NCI-H2107 (cell line): ENCODE results near the gene NEFH.

Source experiments
- DNase-seq: peaks from one replicate; lab custom pipeline; 2025; lab: John Stamatoyannopoulos, UW

Gene NEFH

DNA sequence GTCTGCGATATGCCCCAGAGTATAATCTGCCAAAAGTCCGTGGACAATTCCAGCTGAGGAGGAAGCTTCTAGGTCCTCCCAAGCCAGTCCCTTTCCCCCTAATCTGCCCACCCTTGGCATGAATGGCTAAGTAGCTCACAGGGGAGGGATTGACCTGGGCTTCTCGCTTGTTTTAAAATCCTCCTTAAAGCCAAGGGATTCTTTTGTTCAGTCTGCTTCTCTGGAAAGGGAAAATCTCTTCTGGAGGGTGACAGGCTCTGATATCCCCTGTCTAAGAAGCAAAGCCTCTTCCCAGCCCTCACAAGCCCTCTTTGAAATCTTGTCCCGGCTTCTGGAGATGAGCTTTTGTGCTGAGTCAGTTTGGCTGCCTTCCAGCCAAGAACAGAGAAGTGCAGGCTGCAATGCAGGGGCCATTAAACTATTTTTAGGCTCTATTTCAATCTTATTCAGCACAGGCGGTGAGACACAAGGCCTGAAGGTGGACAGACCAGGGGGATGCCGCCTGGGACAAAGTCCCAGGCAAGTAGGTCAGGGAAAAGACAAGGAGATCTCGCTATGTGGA lies 23.9 kb downstream of the NEFH start:
- no peak for DNase-seq

DNA sequence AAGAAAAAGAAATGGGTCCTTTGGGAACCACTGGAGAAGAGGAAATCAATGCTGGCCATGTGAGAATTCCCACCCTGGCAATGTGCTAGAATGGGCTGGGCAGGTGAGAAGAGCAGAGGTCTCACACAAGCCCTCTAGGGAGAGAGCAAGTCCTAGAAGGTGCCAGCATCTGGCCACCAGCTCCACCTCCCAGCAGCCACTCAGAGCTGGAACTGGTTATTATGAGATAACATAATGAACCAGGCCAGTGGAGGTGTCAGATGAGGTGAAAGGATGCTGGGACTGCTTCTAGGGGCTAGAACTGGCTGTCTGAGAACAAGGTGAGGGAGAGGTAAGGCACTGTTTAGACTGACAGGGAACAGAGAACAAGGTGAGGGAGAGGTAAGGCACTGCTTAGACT lies 29.3 kb downstream of the NEFH start:
- no peak for DNase-seq

DNA sequence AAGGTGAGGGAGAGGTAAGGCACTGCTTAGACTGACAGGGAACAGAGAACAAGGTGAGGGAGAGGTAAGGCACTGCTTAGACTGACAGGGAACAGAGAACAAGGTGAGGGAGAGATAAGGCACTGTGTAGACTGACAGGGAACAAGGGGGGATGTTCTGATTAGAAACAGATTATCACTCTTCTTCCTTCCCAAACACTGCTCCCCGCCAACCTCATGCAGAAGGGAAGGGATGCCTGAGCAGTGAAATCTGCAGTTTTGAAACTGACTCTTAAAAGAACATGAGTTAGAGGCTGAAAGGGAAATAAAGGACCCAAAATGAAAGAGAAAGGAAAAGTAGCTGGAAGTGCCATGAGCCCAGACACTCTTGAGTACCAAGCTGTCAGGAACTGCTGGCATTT lies 29.8 kb downstream of the NEFH start:
- DNase-seq = no peak

DNA sequence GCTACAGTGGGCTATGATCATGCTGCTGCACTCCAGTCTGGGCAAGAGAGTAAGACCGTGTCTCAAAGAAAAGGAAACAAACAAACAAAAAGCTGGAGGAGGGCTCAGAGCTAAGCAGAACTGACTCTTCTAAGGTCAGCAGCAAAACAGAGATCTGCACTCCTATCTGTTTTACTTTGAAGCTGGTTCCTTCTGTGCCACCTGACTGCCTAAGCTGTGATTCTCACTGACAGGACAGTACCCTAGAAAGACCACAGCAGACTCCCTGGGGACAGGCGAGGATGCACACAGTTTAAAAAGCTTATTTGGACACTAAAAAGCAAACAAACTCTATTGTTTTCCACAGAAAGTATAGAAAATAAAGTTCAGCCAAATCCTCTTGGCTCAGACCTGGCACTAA lies 30.5 kb downstream of the NEFH start:
- no peak for DNase-seq

DNA sequence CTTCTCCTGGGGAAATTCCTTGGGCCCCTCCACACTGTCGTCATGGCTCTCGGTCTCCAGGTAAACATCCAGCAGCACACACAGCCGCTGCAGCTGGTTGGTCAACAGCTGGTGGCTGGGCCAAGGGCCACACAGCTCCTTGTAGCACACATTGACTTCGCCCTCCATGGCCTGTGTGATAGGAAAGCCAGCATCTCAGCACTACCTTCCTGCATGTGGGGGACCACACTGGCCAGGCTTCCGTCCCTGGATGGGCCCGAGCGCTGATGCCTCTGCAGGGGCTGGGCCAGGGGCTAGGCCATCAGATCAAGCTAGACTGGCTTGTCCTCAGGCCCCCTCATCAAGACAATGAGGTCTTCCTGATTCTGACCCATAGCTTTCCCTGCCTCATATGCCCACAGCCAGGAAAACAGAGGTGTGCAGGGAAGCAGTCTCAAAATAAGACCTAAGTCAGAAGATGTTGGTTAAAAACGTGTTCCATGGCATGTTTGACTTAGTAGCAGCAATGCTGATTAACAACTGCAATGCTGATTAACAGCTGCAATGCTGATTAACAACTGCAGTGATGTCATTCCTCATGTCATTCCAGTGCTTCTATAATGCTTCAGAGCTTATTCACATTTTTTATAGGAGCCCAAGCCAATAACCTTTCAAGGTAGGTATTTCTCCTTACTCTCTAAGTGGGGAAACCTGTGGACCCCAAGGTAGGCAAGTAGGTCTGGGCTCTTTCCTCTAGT lies 31.3 kb downstream of the NEFH start:
- DNase-seq = no peak

DNA sequence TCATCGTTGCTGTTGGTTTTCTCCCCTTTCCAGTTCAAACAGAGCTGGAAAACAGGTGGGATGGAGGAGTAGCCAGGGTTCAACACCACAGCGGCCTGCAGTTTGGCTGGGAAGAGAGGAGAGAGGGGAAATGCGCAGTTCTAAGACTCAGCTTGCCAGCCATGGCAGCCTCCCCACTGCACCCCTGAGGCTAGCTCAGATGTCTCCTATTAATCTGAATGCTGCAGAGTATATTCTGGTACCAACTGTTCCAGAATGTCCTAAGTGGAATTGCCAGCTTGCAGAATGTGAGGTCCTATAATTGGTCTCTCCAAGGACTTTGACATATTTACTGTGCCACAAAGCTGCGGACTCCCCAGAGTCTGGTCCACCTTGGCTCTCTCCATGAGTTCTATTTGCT lies 32.0 kb downstream of the NEFH start:
- DNase-seq = no peak

DNA sequence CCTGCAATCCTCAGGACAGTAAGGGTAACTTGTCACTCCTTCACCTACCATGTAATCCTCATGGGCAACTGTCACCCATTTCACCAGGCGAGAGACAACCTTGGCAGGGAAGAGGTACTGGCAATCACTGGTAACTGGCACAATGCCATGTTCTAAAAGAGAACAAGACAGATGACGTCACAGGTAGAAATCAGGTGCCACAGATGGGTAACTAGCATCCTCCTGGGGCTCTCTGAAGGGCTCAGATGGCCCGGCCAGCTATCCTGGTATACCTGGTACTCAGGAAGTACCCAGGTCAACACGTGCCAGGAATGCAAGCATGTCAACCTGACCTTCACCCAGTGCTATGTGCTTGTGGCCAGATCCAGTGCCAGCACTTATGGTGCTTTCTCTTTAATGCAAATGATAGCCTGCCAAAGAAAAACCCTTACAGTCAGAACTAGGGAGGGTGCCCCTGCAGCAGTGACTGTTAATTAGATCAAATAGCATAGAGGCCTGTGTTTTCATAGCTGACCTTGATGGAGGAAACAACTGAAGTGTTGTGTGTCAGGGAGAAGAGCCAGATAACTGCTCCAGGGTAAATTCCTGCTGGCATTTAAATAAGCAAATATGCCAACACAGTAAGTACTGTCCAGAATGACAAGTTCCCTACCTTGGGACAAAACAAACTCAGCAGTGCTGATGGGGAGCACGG lies 37.3 kb downstream of the NEFH start:
- DNase-seq = no peak

DNA sequence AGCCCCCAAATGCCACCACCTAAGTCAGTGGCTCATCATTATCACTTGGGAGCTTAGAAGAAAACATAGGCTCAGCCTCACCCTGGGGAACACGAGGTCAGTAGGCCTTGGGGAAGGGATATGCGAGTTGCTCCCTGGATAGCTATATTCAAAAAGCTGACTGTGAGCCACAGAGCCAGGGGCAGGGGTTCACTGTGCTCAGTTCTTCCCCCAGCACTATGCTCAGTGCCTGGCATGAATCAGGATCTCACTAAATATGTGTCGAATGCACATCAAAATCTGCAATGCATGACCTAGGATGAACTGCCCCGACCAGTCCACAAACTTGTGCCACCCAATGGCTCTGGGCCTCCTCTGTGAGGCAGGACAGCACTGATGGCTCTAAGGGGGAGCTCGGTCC lies 38.4 kb downstream of the NEFH start:
- no peak for DNase-seq

DNA sequence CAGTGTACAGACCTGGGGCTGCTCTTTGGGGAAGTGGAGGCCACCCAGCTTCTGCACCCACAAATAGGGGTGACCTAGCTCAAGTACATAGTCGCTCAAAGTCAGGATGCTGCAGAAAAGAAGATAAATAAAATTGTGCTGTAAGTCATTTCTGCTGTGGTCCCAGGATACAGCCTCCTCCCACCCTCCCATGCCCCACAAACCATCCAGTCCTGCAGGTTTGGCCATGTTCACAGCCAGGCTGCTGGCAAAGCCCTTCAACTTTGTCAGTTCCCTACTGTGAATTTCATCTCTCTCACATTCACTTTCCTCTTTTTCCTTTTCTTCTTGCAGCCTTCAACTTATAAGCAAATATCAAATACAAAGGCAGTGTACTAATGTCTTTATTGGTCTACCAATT lies 40.0 kb downstream of the NEFH start:
- DNase-seq = no peak

DNA sequence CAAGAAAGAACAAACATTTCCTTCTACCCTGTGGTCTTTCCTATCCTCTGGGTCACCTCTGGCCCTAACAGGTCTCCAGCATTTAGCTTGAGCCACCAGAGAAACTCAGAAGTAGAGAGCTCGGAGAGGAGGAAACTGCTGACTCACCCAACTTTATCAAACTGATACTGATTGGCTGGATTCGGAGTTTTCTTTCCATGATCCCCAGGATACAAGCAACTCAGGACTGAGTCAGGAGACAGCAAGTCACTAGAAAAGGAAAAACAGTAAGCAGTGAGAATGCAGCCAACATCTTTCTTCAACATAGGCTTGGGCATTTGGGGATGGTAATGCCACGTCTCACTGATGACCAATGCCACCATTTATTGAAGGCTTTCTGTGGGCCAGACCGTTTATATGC lies 40.8 kb downstream of the NEFH start:
- DNase-seq = no peak

DNA sequence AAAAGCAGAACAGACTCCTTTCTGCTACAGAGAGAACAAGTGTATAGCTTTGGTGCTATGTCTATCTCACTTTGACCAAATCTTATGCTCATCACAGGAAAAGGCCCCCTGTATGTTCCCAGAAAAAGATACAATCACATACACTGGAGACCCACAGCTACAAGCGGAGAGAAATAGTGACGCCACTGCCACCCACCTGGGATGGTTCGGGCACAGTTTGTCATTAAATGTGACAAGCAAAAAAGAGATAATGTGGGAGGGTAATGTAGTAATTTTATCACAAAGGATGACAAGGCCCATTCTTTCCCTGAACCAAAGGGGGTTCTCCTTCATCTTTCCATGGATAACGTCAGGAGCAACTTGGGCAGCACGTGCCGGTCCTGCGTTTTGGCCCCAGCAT lies 41.5 kb downstream of the NEFH start:
- no peak for DNase-seq

DNA sequence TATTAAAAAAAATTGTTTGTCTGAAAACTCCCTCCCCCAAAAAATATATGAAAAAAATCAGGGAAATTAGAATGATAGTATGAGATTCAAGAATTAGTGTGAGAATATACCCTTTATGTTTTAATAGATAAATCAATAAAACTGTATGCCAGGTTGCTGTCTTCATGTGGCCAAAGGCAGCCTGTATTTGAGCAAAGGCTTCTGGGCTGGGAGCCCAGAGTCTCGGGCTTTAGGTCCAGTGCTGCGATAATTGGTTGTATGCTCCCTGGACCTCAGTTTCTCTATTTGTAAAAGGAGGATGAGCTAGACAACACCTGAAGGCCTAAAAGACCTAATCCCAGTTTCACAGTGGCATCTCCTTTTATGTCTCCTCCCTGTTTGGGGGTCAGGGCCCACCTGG lies 43.7 kb downstream of the NEFH start:
- DNase-seq = no peak

DNA sequence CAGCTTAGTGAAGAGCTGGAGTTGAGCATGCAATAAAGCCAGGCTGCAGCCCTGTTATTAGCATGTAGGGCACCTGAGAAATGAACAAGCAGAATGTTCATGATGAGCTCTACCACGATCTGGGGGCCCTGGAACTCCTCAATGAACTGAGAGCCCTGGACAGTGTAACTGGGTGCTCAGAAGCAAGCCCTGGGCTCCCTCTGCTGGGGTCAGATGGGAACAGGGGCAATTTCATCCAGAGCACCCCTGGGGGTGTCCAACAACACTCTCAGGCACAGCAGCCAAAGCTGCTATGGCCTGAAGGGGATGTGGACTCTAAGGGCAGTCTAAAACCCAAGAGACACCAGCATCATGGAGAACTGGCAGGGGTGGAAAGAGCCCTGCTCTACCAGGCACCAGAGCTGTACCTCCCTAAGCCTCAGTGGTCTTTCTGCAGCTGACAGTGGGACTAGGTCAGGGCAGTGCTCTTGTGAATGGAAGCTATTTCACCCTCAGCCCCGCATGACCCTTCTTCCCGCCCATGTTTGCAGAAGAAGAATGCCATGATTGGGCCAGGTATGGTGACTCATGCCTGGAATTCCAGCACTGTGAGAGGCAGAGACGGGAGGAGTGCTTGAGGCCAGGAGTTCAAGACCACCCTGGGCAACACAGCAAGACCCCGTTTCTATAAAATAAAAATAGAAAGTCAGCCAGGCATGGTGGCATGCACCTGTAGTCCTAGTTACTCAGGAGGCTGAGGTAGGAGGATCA lies 44.6 kb downstream of the NEFH start:
- DNase-seq = no peak

DNA sequence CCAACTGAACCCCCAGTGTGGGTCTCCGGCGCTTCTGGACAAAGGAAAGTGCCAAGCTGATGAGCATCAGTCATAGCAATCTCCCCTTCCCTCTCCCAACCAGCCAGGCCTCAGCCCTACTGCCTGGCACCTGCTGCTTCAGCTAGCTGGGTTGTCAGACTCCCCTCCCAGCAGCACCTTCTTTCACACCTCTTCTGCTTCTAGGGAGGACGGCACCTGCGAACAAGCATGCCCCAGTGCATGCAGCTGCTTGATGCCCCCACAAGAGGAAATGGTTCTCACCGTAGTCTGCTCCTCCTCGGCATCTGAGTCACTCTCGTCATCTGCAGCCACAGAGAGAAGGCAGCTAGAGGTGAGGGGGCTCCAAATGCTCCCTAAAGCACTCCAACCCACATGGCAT lies 48.1 kb downstream of the NEFH start:
- DNase-seq = no peak

DNA sequence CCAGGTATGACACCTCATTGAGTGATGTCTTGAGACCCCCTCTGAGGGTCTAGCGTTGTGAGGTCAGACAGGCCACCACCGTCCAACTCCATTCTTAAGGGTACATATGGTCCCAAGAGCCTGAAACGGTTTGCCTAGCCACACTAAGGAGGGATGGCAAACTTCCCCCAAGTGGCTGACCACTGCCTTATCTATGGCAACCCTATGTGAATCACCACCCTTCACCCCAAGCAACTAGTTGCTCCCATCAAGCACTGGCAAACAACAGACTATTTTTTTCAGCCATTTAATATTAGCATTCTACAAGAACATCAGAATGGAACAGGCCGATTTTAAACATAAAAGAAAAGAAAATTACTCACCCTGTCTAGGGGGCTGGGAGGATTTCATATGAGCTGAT lies 50.7 kb downstream of the NEFH start:
- DNase-seq = no peak

DNA sequence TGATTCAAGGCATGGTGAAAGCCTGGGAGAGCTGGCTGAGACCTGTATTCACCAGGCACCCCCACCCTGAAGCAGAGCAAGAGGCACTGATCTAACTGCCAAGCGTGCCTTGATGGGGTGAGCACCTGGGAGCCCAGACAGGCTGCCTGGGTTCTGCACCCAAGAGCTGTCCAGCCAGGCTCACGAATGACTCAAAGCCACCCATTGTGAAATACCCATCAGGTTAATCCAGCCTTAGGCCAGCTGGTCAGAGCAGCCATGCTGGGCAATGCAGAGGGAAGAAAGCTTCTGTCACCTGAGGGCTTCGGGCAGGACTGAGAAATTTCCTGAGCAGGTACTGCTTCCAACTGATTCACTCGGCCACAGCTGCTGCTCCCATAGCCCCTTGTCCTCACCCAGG lies 51.4 kb downstream of the NEFH start:
- DNase-seq = no peak

DNA sequence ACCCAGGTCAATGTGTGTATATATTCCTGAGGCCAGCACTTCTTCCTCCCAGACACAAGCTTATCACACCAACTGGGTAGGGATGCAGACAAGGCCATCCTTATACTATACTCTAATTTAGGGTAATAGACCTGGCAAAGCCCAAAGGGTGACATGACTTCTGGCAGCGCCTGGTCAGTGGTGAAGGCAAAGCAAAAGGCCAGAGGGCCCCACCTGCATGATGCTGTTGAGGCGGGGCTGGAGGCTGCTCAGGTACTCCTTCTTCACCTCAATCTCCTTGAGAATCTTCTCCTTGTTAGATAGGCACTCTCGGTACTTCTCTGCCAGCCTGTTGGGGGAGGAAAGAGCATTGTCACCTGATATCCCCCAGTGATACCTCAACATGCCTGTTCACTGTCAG lies 56.4 kb downstream of the NEFH start:
- no peak for DNase-seq

DNA sequence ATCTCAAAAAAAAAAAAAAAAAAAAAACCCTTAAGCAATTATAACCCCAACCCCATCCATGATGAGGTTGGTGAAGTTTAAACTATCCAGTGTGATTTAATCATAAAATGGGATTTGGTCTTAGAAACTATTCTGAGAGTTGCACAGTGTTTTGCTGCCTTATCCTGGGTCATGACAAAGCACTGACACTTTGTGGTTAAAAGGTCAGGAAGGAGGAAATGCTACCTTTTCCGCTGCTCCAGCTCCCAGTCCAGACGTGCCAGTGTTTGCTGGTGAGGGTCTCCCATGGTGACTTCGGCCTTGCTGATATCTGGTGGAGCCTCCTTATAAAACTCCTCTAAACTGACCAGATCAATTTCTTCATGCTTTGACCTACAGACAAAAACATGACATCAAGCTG lies 59.1 kb downstream of the NEFH start:
- no peak for DNase-seq
